HEK293 (cell line): ENCODE results near the gene CPEB3.
A peak's percentile ranks its signal among the peaks of the same experiment; 100 is the strongest.
"Not testable (repeated sequence)": the region's sequence is repeated elsewhere in the genome, so short reads cannot be mapped to it uniquely, and the experiment has no call there.

Source experiments
- CTCF ChIA-PET: fragments of 350-600 bp; formaldehyde crosslinking; extraction: SDS; loops from one replicate; lab custom pipeline; 2021; ENCODE audit warnings: antibody characterized with exemption; lab: Yijun Ruan, JAX
- POLR2A ChIA-PET: fragments of 300-600 bp; formaldehyde crosslinking; extraction: SDS; loops from one replicate; lab custom pipeline; 2020; ENCODE audit warnings: antibody characterized with exemption, inconsistent platforms; lab: Yijun Ruan, JAX
- H3K27ac ChIP-seq: fragments of 200-500 bp; sonication (Bioruptor generic); 2 replicates; pipeline ENCODE4 v1.5.1; 2014; ENCODE audit warnings: low read depth, low read length, control low read depth, inconsistent platforms; ENCODE audit errors: extremely low read depth
- H3K36me3 ChIP-seq, 2 experiments: fragments of 200-500 bp in 1 of 2; sonication (Bioruptor generic) in 1 of 2; 1 replicate in 1 of 2; 2 replicates in 1 of 2; pipeline ENCODE4 v1.5.1; 2014 to 2017; ENCODE audit warnings: inconsistent platforms in 2 of 2, low read length in 2 of 2; ENCODE audit not compliant: control insufficient read depth in 2 of 2, insufficient read depth in 1 of 2
- H3K4me1 ChIP-seq: fragments of 200-500 bp; sonication (Bioruptor generic); 2 replicates; pipeline ENCODE4 v1.5.1; 2014; ENCODE audit warnings: mild to moderate bottlenecking, low read length, inconsistent platforms; ENCODE audit not compliant: control insufficient read depth, insufficient read depth
- H3K4me3 ChIP-seq: 2 replicates; pipeline ENCODE4 v1.5.1; 2011; ENCODE audit warnings: low read depth, mild to moderate bottlenecking, control low read depth, low read length, moderate library complexity
- H3K9me3 ChIP-seq: fragments of 200-500 bp; sonication (Bioruptor generic); 2 replicates; pipeline ENCODE4 v1.5.1; 2014; ENCODE audit warnings: low read depth, low read length, inconsistent platforms; ENCODE audit not compliant: control insufficient read depth, insufficient read depth
- FEZF1 ChIP-seq: fragments of 450-650 bp; formaldehyde crosslinking; IDR thresholded peaks from 2 replicates; pipeline ENCODE4 v1.5.1; 2016; ENCODE audit warnings: missing biosample characterization, missing genetic modification characterization
- GLI2 ChIP-seq: fragments of 450-650 bp; formaldehyde crosslinking; IDR thresholded peaks from 2 replicates; pipeline ENCODE4; 2017; ENCODE audit warnings: missing biosample characterization, missing genetic modification characterization, low read depth, borderline replicate concordance
- HOXA7 ChIP-seq: sonication (generic); formaldehyde crosslinking; IDR thresholded peaks from 2 replicates; pipeline ENCODE4 v1.8.1; 2022; ENCODE audit warnings: missing genetic modification reagents, borderline replicate concordance
- REST ChIP-seq: fragments of 450-650 bp; formaldehyde crosslinking; IDR thresholded peaks from 2 replicates; pipeline ENCODE4 v1.5.1; 2016; ENCODE audit warnings: missing biosample characterization, missing genetic modification characterization
- ZBTB44 ChIP-seq: fragments of 450-650 bp; IDR thresholded peaks from 2 replicates; pipeline ENCODE4 v1.5.1; 2018; ENCODE audit warnings: missing biosample characterization, mild to moderate bottlenecking, missing genetic modification characterization
- ZNF140 ChIP-seq: fragments of 450-650 bp; formaldehyde crosslinking; IDR thresholded peaks from 2 replicates; pipeline ENCODE4 v1.5.1; 2016; ENCODE audit warnings: missing biosample characterization, missing genetic modification characterization
- ZNF146 ChIP-seq: fragments of 450-650 bp; formaldehyde crosslinking; IDR thresholded peaks from 2 replicates; pipeline ENCODE4 v1.5.1; 2016; ENCODE audit warnings: missing biosample characterization, missing genetic modification characterization
- ZNF148 ChIP-seq: fragments of 450-650 bp; formaldehyde crosslinking; IDR thresholded peaks from 2 replicates; pipeline ENCODE4 v1.5.0; 2017; ENCODE audit warnings: missing biosample characterization, missing genetic modification characterization, borderline replicate concordance
- ZNF214 ChIP-seq: fragments of 450-650 bp; formaldehyde crosslinking; IDR thresholded peaks from 2 replicates; pipeline ENCODE4 v1.5.1; 2017; ENCODE audit warnings: missing biosample characterization, mild to moderate bottlenecking, missing genetic modification characterization, borderline replicate concordance
- ZNF280D ChIP-seq: fragments of 450-650 bp; formaldehyde crosslinking; IDR thresholded peaks from 2 replicates; pipeline ENCODE4 v1.5.1; 2016; ENCODE audit warnings: missing biosample characterization, missing genetic modification characterization
- ZNF423 ChIP-seq: fragments of 450-650 bp; formaldehyde crosslinking; IDR thresholded peaks from 2 replicates; pipeline ENCODE4 v1.5.1; 2016; ENCODE audit warnings: missing biosample characterization, missing genetic modification characterization
- ZNF580 ChIP-seq: fragments of 450-650 bp; formaldehyde crosslinking; IDR thresholded peaks from 2 replicates; pipeline ENCODE4 v1.5.1; 2016; ENCODE audit warnings: missing biosample characterization, missing genetic modification characterization
- ZNF629 ChIP-seq: fragments of 450-650 bp; formaldehyde crosslinking; IDR thresholded peaks from 2 replicates; pipeline ENCODE4 v1.5.1; 2017; ENCODE audit warnings: missing biosample characterization, missing genetic modification characterization
- ZNF843 ChIP-seq: fragments of 450-650 bp; formaldehyde crosslinking; IDR thresholded peaks from 2 replicates; pipeline ENCODE4 v1.5.1; 2016; ENCODE audit warnings: missing biosample characterization, missing genetic modification characterization

Gene CPEB3

GRCh38 chr10:92141147-92141546 is 149.7 kb downstream of the CPEB3 start:
- H3K36me3 ChIP-seq, H3K4me3 ChIP-seq, H3K9me3 ChIP-seq, POLR2A ChIA-PET, H3K27ac ChIP-seq, CTCF ChIA-PET: not testable (repeated sequence)
- 0 out of 2 replicates have a peak, but pooled peaks have one; percentile 18 for TF ChIP-seq ZNF280D
- TF ChIP-seq ZNF146 (tag by site-specific recombination): peak; percentile 92
- TF ChIP-seq ZNF580 (tag by site-specific recombination): peak; percentile 70; the same call in 1 of the 2 replicates
- H3K4me1 ChIP-seq: peaks cover 10% of the 10 kb centered on the region; the same call in 1 of the 2 replicates

GRCh38 chr10:92134049-92134448 is 156.8 kb downstream of the CPEB3 start:
- H3K9me3 ChIP-seq, H3K27ac ChIP-seq, CTCF ChIA-PET, H3K4me3 ChIP-seq, H3K36me3 ChIP-seq, POLR2A ChIA-PET, H3K4me1 ChIP-seq: not testable (repeated sequence)

- ChIA-PET POLR2A (no interaction called here), CTCF (interaction anchor here (0.7 kb wide), 1 partner anchor 159 kb away, joined by 4 read pairs; no protein-coding TSS in a partner anchor)
- Histone ChIP-seq H3K9me3 (no peaks in the 10 kb centered on the region), H3K36me3 (no peaks in the 10 kb centered on the region), H3K27ac (no peak overlapping the region), H3K4me1 (no peaks in the 10 kb centered on the region), H3K4me3 (no peak overlapping the region)
- TF ChIP-seq FEZF1 (tag by site-specific recombination): 0 out of 2 replicates have a peak, but pooled peaks have one; percentile 16
- no peak for TF ChIP-seq GLI2 (tag by site-specific recombination)
- no peak for TF ChIP-seq ZNF140 (tag by site-specific recombination)
These were observed 159.5 kb downstream of the CPEB3 start for GRCh38 chr10:92131275-92131820.

- ChIA-PET POLR2A (no interaction called here), CTCF (no interaction called here)
- Histone ChIP-seq H3K4me3 (no peak overlapping the region), H3K9me3 (no peaks in the 10 kb centered on the region), H3K4me1 (no peaks in the 10 kb centered on the region), H3K27ac (no peak overlapping the region), H3K36me3 (no peaks in the 10 kb centered on the region)
- TF ChIP-seq ZNF148 (tag by site-specific recombination): no peak
- no peak for TF ChIP-seq ZNF629 (tag by site-specific recombination)
- no peak for TF ChIP-seq ZNF423
- TF ChIP-seq ZNF843 (tag by site-specific recombination): no peak
- TF ChIP-seq REST: no peak
- no peak for TF ChIP-seq ZBTB44 (tag by site-specific recombination)
- no peak for TF ChIP-seq ZNF214 (tag by site-specific recombination)
- no peak for TF ChIP-seq HOXA7 (CRISPR knock-in tag)
These were observed 160.1 kb downstream of the CPEB3 start for GRCh38 chr10:92130622-92131274.
